Muscle layer of duodenum (tissue), 2 donors: ENCODE measurements around the gene MAP2K5.

Experiments used
- H3K27ac ChIP-seq: one replicate; pipeline ENCODE4 v1.7.0; 2013; ENCODE audit warnings: mild to moderate bottlenecking, low read length
- H3K27me3 ChIP-seq: one replicate; pipeline ENCODE4 v1.7.0; 2013; ENCODE audit warnings: low read depth, mild to moderate bottlenecking, control low read depth, low read length
- H3K36me3 ChIP-seq, 2 donors: one replicate each; pipeline ENCODE4 v1.7.0; 2013; ENCODE audit warnings: low read length in 2 of 2, control low read depth in 1 of 2, mild to moderate bottlenecking in 1 of 2; ENCODE audit not compliant: insufficient read depth in 2 of 2, control insufficient read depth in 1 of 2
- H3K4me1 ChIP-seq, 2 donors: one replicate each; pipeline ENCODE4 v1.7.0; 2013; ENCODE audit warnings: low read length in 2 of 2, mild to moderate bottlenecking in 2 of 2, control low read depth in 1 of 2, moderate library complexity in 1 of 2; ENCODE audit not compliant: insufficient read depth in 2 of 2, control insufficient read depth in 1 of 2
- H3K4me3 ChIP-seq, 2 donors: one replicate each; pipeline ENCODE4 v1.7.0; 2013; ENCODE audit warnings: low read length in 2 of 2, low read depth in 1 of 2, mild to moderate bottlenecking in 1 of 2
- H3K9me3 ChIP-seq, 2 donors: one replicate each; pipeline ENCODE4 v1.7.0; 2013; ENCODE audit warnings: low read length in 2 of 2, control low read depth in 1 of 2, mild to moderate bottlenecking in 1 of 2; ENCODE audit not compliant: control insufficient read depth in 1 of 2
- donor health status: healthy.

MAP2K5 gene

GRCh38 chr15:67708500-67708899 lies 166.0 kb downstream of the MAP2K5 start:
- no peaks in the 10 kb centered on the region for H3K9me3 ChIP-seq
- no peaks in the 10 kb centered on the region for H3K4me1 ChIP-seq
- no peak overlapping the region for H3K27ac ChIP-seq
- H3K27me3 ChIP-seq = no peaks in the 10 kb centered on the region
- peaks cover 6 to 13% of the 10 kb centered on the region in 2 donors for H3K36me3 ChIP-seq
- no peak overlapping the region for H3K4me3 ChIP-seq

- no peaks in the 10 kb centered on the region for H3K27me3 ChIP-seq
- no peak overlapping the region for H3K27ac ChIP-seq
- H3K4me1 ChIP-seq = peaks cover 0 to 4% of the 10 kb centered on the region in 2 donors
- no peaks in the 10 kb centered on the region for H3K36me3 ChIP-seq
- no peak overlapping the region for H3K4me3 ChIP-seq
- H3K9me3 ChIP-seq = no peaks in the 10 kb centered on the region
Observed at GRCh38 chr15:67715170-67715569, 172.7 kb downstream of the MAP2K5 start.

GRCh38 chr15:67716171-67716570 lies 173.7 kb downstream of the MAP2K5 start:
- Histone ChIP-seq H3K27me3 (no peaks in the 10 kb centered on the region), H3K36me3 (no peaks in the 10 kb centered on the region), H3K27ac (no peak overlapping the region), H3K4me3 (no peak overlapping the region), H3K9me3 (no peaks in the 10 kb centered on the region), H3K4me1 (peaks cover 0 to 4% of the 10 kb centered on the region in 2 donors)

- Histone ChIP-seq H3K27me3 (no peaks in the 10 kb centered on the region), H3K4me3 (no peak overlapping the region), H3K27ac (no peak overlapping the region), H3K4me1 (peaks cover 0 to 4% of the 10 kb centered on the region in 2 donors), H3K9me3 (no peaks in the 10 kb centered on the region), H3K36me3 (no peaks in the 10 kb centered on the region)
Observed at GRCh38 chr15:67717776-67718175, 175.3 kb downstream of the MAP2K5 start.

GRCh38 chr15:67719330-67719959 lies 176.9 kb downstream of the MAP2K5 start:
- Histone ChIP-seq H3K4me1 (peaks cover 0 to 4% of the 10 kb centered on the region in 2 donors), H3K4me3 (no peak overlapping the region), H3K36me3 (no peaks in the 10 kb centered on the region), H3K27me3 (no peaks in the 10 kb centered on the region), H3K27ac (no peak overlapping the region), H3K9me3 (no peaks in the 10 kb centered on the region)

- Histone ChIP-seq H3K27me3 (no peaks in the 10 kb centered on the region), H3K4me3 (no peak overlapping the region), H3K27ac (no peak overlapping the region), H3K36me3 (no peaks in the 10 kb centered on the region), H3K9me3 (no peaks in the 10 kb centered on the region), H3K4me1 (peaks cover 0 to 4% of the 10 kb centered on the region in 2 donors)
Observed at GRCh38 chr15:67720556-67721175, 178.2 kb downstream of the MAP2K5 start.

- no peak overlapping the region for H3K4me3 ChIP-seq
- H3K9me3 ChIP-seq = no peaks in the 10 kb centered on the region
- peaks cover 0 to 3% of the 10 kb centered on the region in 2 donors for H3K4me1 ChIP-seq
- H3K27ac ChIP-seq = no peak overlapping the region
- H3K27me3 ChIP-seq = no peaks in the 10 kb centered on the region
- H3K36me3 ChIP-seq = no peaks in the 10 kb centered on the region
Observed at GRCh38 chr15:67722030-67722817, 179.7 kb downstream of the MAP2K5 start.

GRCh38 chr15:67723294-67724024 lies 181.0 kb downstream of the MAP2K5 start:
- no peaks in the 10 kb centered on the region for H3K4me1 ChIP-seq
- H3K4me3 ChIP-seq = no peak overlapping the region
- no peaks in the 10 kb centered on the region for H3K27me3 ChIP-seq
- H3K36me3 ChIP-seq = no peaks in the 10 kb centered on the region
- H3K9me3 ChIP-seq = no peaks in the 10 kb centered on the region
- no peak overlapping the region for H3K27ac ChIP-seq

GRCh38 chr15:67724691-67725375 lies 182.3 kb downstream of the MAP2K5 start:
- Histone ChIP-seq H3K27ac (no peak overlapping the region), H3K27me3 (no peaks in the 10 kb centered on the region), H3K4me3 (no peak overlapping the region), H3K4me1 (no peaks in the 10 kb centered on the region), H3K36me3 (no peaks in the 10 kb centered on the region), H3K9me3 (no peaks in the 10 kb centered on the region)

- no peak overlapping the region for H3K4me3 ChIP-seq
Observed at GRCh38 chr15:67730135-67730534, 187.6 kb downstream of the MAP2K5 start.

More at GRCh38 chr15:67730135-67730534, 187.6 kb downstream of the MAP2K5 start:
- Histone ChIP-seq H3K27me3 (no peaks in the 10 kb centered on the region), H3K36me3 (no peaks in the 10 kb centered on the region), H3K27ac (no peak overlapping the region), H3K4me1 (peaks cover 0 to 5% of the 10 kb centered on the region in 2 donors), H3K9me3 (no peaks in the 10 kb centered on the region)
